LHCN-M2 (cell line): ENCODE measurements around the gene SCNN1G. TPM values are rescaled to one million over a fixed set of nuclear protein-coding genes. Genes with fewer than 3 reads are reported as not detected.
"Not testable (repeated sequence)": the region's sequence is repeated elsewhere in the genome, so short reads cannot be mapped to it uniquely, and the experiment has no call there.

Experiments
- DNase-seq: peaks from one replicate; pipeline ENCODE4 v3.0.0-alpha.2; 2012; ENCODE audit warnings: low read depth
- total RNA-seq: library from RNA; depleted of rRNA; stranded (reverse); fragments of >200 nt; gene quantifications from 2 replicates; pipeline ENCODE4 v1.2.3, GENCODE V29; 2014; rRNA removed

SCNN1G gene
- total RNA-seq, 1 experiment from 2014 or later = not detected

DNA sequence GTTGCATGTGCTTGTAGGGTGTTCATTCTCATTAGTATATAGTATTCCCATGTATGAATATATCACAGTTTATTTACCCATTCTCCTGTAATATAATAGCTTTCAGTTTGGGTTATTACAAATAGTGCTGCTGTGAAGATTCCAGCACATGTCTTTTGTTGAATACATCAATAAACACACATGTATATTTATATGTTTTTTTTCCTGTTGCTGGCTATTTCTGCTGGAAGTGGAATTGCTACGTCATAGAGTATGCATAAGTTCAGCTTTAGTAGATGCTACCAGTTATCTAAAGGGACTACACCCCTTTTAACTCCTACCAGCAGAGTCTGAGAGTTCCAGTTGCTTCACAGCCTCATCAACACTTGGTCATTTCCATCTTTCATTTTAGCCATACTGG lies 67.3 kb downstream of the SCNN1G start:
- DNase-seq = no peak

DNA sequence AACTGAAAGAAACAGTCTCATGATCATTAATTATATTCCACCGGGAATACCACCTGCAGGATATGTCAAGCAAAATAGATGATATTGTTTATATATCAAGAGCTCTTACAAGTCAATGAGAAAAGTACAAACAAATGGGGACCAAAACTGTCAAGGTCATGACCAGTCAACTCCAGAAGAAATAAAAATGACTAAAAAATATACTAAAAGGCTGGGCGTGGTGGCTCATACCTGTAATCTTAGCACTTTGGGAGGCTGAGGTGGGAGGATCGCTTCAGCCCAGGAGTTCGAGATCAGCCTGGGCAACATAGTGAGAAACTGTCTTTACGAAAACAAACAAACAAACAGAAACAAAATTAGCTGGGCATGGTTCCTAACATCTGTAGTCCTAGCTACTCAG lies 69.8 kb downstream of the SCNN1G start:
- DNase-seq = no peak

DNA sequence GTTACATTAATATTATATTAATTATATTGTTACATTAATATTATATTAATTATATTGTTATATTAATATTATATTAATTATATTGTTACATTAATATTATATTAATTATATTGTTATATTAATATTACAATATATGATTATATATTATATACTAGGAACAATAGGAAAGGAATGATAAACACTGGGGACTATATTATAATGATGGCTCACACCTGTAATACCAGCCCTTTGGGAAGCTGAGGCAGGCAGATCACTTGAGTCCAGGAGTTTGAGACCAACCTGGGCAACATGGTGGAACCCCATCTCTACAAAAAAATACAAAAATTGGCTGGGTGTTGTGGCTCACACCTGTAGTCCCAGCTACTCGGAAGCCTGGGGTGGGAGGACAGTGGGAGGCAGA lies 71.1 kb downstream of the SCNN1G start:
- not testable (repeated sequence) for DNase-seq

DNA sequence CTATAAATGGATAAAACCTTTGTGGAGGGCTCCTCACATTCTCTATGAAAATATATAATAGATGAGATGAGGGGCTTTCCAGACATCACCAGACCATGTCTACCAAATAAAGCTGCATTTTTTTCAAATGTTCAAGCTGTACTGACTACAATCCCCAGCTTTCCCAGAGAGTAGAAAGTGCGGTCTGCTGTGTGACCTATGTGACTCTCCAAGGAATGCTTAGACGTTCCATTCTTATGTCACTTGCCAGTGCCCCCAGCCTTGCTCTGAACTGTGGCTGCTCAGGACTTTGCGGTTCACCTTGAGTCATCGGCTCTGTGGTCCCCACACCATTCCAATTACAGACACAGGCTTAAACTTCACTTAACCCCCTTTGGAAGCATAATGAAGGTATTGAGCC lies 71.8 kb downstream of the SCNN1G start:
- DNase-seq = peak; percentile 67

DNA sequence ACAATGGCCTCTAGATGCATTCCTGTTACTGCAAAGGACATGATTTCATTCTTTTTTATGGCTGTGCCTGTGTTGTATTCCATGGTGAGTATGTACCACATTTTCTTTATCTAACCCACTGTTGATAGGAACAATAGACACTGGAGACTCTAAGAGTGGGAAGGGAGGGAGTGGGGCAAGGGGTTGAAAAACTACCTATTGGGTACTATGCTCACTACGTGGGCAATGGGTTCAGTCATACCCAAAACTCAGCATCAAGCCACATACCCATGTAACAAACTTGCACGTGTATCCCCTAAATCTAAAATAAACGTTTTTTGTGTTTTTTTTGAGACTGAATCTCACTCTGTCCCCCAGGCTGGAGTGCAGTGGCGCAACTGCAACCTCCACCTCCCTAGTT lies 72.5 kb downstream of the SCNN1G start:
- no peak for DNase-seq

DNA sequence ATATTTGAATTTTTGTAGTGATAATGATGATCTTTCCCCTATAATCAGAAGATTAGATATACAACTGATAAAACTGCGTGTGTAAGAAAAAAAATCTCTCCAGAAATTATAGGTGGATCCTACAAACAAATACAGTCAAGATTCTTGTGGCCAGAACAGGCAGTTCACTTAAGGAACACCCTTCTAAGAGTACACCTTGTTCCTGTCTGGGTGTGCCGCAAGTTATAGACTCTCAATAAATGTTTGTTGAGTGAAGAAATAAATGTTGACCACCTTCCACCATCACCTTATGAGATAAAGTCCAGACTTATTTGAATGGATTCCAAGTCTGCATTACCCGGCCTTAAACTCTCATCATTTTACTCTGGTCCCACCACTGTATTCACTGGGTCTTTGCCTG lies 73.9 kb downstream of the SCNN1G start:
- no peak for DNase-seq

DNA sequence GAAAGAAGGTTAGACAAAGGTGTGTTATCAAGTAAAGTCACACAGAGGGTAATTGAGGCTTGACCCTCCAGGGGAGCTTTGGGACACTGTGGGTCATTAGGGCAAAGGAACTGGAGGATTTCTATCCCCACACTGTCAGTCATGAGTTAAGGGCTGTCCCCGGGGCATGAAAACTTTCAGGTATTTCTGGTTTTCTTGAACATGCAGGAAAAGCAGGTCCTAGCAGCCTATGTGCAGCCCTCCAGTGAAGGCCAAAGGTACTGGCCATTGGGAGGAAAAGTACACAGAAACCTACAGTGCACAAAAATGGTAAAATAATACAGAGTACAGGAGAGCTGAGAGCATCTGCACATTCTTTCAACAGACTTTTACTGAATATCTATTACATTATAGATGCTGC lies 75.1 kb downstream of the SCNN1G start:
- DNase-seq = no peak

DNA sequence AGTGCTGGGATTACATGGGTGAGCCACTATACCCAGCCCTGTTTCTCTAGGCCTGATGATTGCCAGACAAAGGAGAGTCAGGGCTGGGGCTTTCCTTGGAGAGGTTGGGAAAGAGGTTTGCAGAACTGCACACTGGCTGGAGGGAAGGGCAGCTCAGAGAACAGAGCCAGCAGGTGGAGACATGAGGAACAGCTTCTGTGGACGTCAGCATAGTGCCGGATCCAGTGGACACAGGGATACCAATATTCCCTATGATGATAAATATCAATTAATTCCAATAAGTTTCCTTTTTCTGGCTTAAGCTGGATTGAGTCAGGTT lies 76.3 kb downstream of the SCNN1G start:
- no peak for DNase-seq

Other genes with a start within 250 kb of the SCNN1G start
- gene USP31, start 33.3 kb upstream of the SCNN1G start, total RNA-seq = 6.3 and 7.7 TPM in 2 replicates
- gene SCNN1B, start 119.6 kb downstream of the SCNN1G start, total RNA-seq = not detected in 2 replicates